H1 (cell line): ENCODE results near the gene GALNT2.

ENCODE experiments used
- ATF3 ChIP-seq: IDR thresholded peaks from 2 replicates; pipeline ENCODE4 v1.6.1; 2011; ENCODE audit warnings: low read depth, mild to moderate bottlenecking, low read length; ENCODE audit not compliant: insufficient read depth
- CHD2 ChIP-seq: IDR thresholded peaks from 2 replicates; pipeline ENCODE4 v1.6.1; 2012; ENCODE audit warnings: low read length, improper control_type of control experiment
- CTCF ChIP-seq, 3 experiments: IDR thresholded peaks; 1 replicate in 2 of 3; 2 replicates in 1 of 3; pipeline versions ENCODE4 v1.5.1 to v1.6.1; 2011; ENCODE audit warnings: low read length in 3 of 3, mild to moderate bottlenecking in 3 of 3, inconsistent platforms in 2 of 3, low read depth in 1 of 3, moderate library complexity in 1 of 3; ENCODE audit not compliant: insufficient read depth in 1 of 3; ENCODE audit errors: control extremely low read depth in 1 of 3
- EP300 ChIP-seq, 2 experiments: IDR thresholded peaks; 1 replicate in 1 of 2; 2 replicates in 1 of 2; pipeline ENCODE4 v1.6.1; 2011 to 2012; ENCODE audit warnings: low read depth in 2 of 2, low read length in 2 of 2, mild to moderate bottlenecking in 2 of 2, borderline replicate concordance in 1 of 2, inconsistent platforms in 1 of 2, moderate library complexity in 1 of 2
- HDAC2 ChIP-seq, 2 experiments: fragments of 300-600 bp in 1 of 2; sonication (generic) in 1 of 2; IDR thresholded peaks; 2 replicates each; pipeline ENCODE4 v1.6.1; 2011 to 2012; ENCODE audit warnings: low read depth in 2 of 2, low read length in 2 of 2, mild to moderate bottlenecking in 2 of 2, moderate library complexity in 2 of 2, borderline replicate concordance in 1 of 2, inconsistent platforms in 1 of 2
- KDM1A ChIP-seq: fragments of 200-600, 300-600 bp; sonication (generic); IDR thresholded peaks from 2 replicates; pipeline ENCODE4 v1.7.1; 2016; ENCODE audit warnings: mild to moderate bottlenecking, low read length, borderline replicate concordance
- RFX5 ChIP-seq: IDR thresholded peaks from 2 replicates; pipeline ENCODE4 v1.6.1; 2011; ENCODE audit warnings: low read depth, low read length, improper control_type of control experiment, borderline replicate concordance
- TAF1 ChIP-seq: IDR thresholded peaks from 2 replicates; pipeline ENCODE4 v1.6.1; 2011; ENCODE audit warnings: mild to moderate bottlenecking, low read depth, low read length

- TF ChIP-seq CTCF (IDR thresholded peaks at IDR 0.05; ENCODE audit: control extremely low read depth in 1 of 3, insufficient read depth in 1 of 3, low read depth in 1 of 3, low read length in 3 of 3): no peak
- no peak for TF ChIP-seq KDM1A
- no peak for TF ChIP-seq EP300 (IDR thresholded peaks at IDR 0.05; ENCODE audit: borderline replicate concordance in 1 of 2, low read depth in 2 of 2, low read length in 2 of 2)
- no peak for TF ChIP-seq HDAC2 (IDR thresholded peaks at IDR 0.05; ENCODE audit: borderline replicate concordance in 1 of 2, low read depth in 2 of 2, low read length in 2 of 2)
- no peak for TF ChIP-seq CHD2
- TF ChIP-seq ATF3: no peak
- TF ChIP-seq RFX5: no peak
- no peak for TF ChIP-seq TAF1
Observed at GRCh38 chr1:230157420-230158390, 90.7 kb downstream of the GALNT2 start.
